GM10847 (cell line): ENCODE results near the gene PGAP6.

ENCODE experiments used
- POLR2A ChIP-seq: IDR thresholded peaks from 2 replicates; pipeline ENCODE4 v1.6.1; 2011; ENCODE audit not compliant: insufficient read length; ENCODE audit errors: extremely low read depth

PGAP6 gene

GRCh38 chr16:363110-363765, 18.5 kb downstream of the PGAP6 start:
- no peak for TF ChIP-seq POLR2A

DNA sequence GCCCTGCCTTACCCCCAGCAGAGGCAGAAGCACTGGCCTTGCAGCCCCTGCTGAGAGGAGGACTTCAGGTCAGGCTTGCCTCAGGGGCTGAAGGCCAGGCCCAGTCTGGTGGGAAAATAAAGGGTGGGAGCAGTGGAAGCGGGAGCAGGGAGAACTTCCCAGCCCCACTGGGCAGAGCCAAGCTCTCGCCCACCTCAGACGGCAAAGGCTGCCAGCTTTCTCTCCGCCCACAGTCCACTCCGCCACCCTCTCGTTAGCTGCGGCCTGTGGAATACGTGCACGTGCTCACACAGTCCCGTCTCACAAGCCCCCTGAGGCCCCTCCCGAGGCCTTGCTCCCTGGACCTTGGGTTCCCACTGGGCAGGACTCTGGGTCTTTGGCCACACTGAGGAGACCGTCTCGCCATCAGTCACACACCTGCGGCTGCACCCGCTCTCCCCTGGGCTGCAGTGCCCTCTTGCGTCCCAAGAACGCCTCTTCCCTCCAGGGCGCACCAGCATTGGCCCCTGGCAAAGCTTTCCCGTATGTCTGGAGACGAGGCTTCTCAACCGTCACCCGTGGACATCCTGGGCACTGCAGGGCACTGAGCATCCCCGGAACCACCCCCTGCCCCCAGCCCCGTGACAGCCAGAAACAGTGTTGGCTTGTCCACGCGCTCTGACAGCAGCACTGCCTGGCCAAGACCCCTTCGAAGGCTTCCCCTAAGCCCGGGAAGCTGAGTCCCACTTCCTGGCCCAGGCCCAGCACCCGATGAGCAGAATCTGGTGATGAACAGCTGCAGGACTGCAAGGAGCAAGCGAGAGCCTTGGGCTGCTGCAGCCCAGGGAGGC, 19.7 kb downstream of the PGAP6 start:
- no peak for TF ChIP-seq POLR2A

DNA sequence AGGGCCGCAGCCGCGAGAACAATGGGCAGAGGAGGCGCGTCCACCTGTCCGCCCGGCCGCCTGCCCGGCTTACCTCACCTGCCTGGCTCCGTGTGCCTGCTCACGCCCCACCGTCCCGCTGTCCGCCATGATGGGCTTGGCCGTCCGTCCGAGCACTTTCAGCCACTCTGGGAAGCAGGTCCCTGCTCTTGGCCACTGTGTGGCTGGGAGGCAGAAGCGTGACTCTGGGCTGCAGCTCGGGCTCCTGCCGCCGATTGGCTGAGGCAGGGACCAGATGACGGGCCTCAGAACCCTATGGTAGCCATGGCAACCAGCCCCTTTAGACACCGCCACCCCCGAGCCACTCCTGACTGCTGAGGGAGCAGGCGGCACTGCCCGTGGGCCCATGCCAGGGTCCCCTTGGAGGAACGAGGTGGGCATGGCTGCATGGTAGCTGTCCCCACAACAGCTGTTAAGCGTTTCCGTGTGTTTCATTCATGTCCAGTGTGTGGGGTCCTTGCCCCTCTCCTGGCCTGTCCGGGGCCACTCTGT, 20.4 kb downstream of the PGAP6 start:
- TF ChIP-seq POLR2A: no peak

- TF ChIP-seq POLR2A: no peak
Observed at GRCh38 chr16:360698-361336, 21.0 kb downstream of the PGAP6 start.

- no peak for TF ChIP-seq POLR2A
Observed at GRCh38 chr16:359871-360697, 21.7 kb downstream of the PGAP6 start.

DNA sequence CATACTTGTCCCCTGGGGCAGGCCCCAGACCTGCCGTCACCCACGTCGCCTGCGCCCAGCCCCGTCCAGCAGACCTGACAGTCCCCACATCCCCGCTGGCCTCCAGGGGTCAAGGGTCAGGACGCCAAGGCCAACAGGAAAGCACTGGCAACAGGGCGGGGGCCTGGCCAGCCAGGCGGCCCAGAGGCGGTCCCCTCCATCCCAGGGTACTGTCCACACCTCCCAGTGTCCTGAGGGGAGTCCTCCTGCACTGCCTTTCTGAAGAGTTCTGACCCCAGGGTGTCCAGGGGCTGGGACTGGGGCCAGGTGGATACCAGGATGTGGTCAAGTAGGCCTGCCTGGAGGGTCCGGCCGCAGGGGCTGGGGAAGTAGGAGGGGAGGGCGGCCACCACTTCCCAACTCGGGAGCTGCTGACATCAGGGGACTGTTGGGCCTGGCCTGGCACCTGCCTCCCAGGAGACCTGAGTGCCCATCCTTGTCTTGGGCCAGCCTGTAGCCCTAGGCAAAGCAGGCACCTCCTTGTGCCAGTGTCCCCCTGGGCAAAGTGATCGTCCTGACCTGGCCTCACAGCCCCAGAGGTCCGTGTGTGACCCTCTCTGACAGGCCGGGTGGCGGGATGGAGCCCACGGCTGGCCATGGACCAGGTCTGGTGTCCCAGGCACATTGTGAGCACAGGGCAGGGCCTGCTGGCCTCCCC, 22.6 kb downstream of the PGAP6 start:
- TF ChIP-seq POLR2A: no peak

DNA sequence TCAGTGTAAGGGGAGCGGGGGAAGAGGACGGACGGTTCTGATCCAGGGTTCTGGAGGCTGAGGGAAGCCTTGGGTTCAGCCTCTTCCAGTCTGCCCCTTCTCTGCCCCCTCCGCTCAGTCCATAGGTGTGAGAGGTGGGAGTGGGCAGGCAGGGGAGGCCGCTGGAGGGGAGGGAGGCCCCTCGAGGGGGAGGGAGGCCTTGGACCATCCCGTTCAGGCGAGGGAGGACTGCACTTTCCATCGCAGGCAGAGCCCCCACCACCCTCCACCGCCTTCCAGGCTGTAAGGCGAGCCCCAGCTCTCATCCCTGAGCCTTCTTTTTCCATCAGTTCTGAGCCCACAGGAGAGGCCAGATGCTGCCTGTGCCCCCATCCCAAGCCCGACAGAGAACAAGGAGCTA, 25.0 kb downstream of the PGAP6 start:
- TF ChIP-seq POLR2A: no peak

DNA sequence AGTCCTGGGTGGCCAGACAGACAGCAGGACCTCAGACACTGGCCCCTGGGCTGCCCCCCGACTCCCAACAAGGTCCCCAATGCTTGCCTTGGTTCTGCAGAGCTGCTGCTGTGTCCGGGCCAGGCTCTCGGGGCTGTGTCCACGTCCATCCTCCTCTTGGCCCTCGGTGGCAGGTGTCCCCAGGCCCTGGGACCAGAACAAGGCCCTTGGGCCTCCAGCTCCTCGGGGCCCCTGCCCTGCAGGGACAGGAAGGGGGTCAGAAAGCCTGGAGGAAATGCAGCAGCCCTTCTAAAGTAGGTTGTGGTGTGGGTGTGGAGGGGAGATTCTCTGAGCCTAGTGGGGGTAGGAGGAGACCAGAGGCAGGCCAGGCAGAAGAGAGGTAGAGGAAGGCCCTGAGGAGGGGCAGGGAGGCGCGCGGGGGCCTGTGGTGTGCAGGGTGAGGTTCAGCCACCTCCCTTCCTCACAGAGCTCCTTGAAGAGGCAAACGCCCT, 26.8 kb downstream of the PGAP6 start:
- TF ChIP-seq POLR2A: no peak

DNA sequence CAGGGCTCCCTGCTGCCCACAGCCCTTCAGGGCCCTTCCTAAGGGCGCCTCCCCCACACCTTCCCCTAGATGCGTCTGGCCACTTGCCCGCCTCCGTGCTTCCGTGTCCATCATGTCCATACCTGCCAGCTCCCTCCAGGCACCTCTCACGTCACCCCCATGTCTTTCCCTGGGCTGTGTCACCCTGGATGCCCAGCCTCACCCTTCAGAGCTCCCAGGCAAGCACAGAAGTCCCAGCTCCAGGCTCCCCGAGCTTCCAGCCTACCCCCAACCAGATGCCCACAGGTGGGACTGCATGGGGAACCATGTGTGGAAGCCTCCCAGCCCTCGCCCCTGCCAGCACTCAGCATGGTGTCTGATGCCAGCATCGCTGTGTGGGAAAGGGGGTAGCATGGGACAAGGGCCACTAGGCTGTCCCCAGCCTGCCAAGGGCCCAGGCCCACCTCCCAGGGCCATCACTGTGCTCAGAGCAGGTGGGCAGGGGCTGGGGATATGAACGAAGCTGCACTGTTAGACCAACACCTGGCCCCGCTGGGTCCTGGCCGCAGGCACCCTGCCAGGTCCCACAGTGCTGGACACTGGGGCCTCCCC, 27.4 kb downstream of the PGAP6 start:
- no peak for TF ChIP-seq POLR2A

- no peak for TF ChIP-seq POLR2A
Observed at GRCh38 chr16:353404-354290, 28.1 kb downstream of the PGAP6 start.

- TF ChIP-seq POLR2A: peak; percentile 59
Observed at GRCh38 chr16:352547-353403, 29.0 kb downstream of the PGAP6 start, which contains the start of gene AXIN1. Gene AXIN1 (minus strand): TSS chr16:352723. CDS start chr16:347025, 5,698 bp downstream.
